GM18858 (cell line): ENCODE measurements around the gene SHISA8.

Source experiments
- ATAC-seq: cut with Tn5 transposase; IDR thresholded peaks from one replicate; pipeline ENCODE4 v1.9.1; 2021; ENCODE audit not compliant: unreplicated experiment

SHISA8 gene

DNA sequence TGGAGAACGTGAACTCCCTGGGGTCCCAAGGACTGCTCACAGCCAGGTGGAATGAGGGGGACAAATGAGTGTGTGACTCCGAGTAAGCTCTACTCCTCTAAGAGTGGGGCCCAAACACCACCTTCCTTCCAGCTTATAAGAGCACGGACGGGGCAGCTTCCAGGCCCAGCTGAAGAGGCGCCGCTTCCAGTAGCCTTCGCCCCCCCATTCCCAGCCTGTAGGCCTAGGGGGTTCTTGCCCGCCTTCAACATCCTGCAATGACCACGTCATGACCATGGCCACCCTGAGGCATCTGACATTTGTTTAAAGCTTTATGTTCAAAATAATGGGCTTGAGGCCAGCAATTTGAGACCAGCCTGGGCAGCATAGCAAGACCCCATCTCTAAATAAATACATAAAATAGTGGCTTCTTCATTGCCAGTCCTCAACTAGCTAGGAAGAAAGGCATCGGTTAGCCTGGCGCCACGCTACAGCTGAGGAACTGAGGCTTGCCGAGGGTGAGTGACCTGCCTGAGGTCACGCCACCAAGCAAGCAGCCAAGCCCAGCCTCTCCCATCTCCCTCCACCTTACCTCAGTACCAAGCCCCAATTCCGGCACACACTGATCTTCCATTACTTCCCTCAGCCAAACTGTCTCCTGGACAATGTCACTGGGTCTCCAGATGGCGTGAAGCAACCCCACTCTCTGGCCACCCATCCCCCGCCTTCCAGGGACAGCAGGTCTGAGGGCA lies 19.6 kb upstream of the SHISA8 start:
- no peak for ATAC-seq

DNA sequence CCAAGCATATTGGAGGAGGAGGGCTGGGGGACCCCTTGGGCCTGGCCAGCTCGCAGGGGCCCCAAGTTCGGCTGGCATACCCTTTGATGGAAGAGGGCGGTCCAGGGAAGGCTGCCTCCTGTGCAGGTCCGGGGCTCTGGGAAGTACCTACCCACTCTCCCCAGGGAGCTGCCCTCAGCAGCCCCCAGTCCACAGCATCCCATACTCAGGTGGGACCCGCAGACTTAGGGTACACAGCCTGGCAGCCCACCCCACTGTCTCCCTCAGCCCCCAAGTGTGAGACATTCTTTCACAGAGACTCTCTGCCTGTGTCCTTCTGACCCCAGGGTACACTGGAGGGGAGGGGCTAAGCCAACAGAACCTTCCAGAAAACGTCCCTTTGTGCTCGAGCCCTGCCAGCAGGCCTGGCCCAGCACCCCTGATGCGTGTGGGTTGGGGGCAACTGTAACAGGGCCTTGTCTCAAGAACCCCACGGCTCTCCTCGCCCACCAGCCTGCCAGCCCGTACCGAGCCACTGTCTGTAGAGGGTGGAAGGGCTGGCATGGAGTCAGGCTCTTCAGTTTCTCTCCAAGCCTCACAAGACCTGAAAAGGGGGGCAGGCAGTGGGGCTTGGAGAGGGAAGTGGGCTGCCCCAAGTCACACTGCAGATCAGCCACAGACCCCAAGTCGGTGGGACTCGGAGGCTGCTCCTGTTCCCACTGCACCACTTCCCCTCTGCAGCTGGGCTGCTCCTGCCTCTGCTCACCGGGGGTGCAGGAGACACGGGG lies 18.7 kb upstream of the SHISA8 start:
- no peak for ATAC-seq

DNA sequence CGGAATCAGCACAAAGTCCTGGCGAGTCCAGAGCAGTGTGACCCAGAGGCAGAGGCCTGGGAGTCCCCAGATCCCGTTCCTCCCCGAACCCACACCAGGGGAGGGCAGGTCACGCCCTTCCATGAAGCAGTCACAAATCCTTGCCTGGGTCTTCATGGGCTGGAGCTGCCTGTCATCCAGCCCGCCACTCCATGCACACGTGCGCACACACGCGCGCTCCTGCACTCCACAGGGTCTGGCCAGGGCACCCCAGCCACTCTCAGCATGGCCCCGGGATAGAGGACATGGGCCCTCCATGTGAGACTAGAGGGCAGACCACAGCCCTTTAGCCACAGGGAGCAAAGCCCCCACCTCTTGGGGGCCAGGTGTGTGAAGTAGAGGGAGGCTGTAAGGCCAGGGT lies 17.5 kb upstream of the SHISA8 start:
- no peak for ATAC-seq

DNA sequence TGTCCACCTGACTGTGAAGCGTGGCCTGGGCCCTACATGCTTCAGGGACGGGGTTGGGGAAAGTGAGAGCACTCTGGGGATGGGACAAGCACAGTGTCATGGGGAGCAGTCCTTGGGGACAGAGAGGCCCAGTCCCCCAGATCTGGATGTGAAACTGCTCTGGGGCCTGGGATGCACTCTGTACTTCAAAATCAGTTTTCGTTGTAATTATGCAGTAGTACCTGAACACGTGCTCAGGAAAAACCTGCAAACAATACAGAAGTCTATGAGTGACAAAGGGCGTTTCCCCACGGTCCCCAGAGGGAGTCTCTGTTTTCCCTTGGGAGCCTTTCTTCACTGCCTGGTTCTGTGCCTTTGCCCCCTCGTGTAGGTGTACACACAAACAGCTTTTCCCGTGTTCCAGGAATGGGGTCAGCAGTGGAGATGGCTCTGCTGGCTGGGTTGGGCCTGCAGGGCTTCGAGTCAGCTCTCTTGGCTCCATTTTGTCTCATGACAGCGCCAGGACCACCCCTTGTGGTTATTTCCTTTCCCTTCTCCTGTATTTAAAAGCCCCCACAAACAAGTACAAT lies 16.9 kb upstream of the SHISA8 start:
- no peak for ATAC-seq

DNA sequence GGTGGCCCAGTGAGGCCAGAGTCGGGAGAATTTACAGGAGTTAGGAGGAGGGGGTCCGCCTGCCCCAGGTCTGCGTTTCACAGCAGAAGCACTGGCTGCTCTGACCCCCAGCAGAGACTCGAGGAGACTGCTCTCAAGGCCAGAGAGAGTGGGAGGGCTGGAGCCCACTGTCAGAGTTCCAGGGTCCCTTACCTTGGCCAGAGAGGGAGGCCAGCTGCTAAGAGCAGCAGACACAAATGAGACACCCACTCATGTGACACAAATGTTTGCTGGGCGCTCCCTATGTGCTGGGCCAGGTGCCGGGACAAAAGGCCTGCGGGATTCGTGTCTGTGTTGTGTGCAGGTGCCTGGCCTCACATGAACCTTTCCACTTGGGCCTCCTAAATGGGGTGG lies 14.5 kb upstream of the SHISA8 start:
- no peak for ATAC-seq

DNA sequence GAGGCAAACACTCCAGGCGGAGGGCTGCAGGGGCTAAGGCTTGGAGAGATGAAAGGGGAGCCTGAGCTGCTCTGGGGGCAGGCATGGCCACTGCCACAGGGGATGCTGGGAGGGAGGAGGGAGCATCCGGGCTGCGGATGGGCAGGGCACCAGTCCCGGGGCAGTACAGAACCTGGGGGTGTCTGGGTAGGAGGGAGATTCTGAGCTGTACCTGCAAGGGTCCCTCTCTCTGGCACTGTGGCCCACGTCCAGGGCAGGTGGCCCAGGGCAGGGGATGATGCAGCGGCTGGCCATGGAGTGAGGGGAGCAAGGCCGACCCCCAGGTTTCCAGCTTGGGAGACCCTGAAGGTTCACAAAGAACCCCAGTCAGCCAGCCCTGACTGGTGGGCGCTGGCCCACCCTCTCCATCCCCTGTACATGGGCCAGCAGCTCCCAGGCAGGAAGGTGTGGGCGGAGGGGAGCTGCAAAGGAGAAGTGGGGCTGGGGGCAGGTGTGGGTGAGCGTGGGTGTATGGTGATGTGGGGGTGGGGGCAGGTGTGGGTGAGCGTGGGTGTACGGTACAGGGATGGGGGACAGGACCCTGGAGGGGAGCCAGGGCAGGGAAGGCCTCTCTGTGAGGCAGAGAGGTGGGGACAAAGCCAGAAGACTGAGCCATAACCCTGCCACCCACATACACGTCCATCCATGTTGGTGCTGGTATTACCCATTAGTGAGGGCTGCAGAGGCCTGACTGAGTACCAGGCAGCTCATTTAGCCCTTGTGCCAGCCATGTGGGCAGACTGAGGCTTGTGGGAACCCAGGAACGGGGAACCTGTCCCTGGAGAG lies 13.9 kb upstream of the SHISA8 start:
- ATAC-seq, result no peak

DNA sequence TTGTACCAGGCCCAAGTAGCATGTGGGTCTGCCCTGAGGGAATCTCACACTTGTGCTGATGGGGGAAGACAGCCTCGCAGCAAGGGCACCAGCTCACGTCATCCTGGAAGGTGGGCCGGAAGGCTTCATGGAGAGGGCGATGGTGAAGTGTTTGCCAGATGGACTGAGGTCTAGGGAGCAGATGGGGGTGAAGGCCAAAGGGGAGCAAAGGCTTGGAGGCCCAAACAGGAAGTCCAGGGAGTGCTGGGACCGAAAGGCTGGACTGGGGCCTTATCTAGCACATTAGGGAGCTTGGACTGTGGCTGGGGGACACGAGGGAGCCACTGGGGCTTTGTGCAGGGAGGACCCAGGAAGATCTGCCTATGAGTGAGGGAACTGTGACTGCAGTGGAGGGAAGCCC lies 12.9 kb upstream of the SHISA8 start:
- no peak for ATAC-seq

DNA sequence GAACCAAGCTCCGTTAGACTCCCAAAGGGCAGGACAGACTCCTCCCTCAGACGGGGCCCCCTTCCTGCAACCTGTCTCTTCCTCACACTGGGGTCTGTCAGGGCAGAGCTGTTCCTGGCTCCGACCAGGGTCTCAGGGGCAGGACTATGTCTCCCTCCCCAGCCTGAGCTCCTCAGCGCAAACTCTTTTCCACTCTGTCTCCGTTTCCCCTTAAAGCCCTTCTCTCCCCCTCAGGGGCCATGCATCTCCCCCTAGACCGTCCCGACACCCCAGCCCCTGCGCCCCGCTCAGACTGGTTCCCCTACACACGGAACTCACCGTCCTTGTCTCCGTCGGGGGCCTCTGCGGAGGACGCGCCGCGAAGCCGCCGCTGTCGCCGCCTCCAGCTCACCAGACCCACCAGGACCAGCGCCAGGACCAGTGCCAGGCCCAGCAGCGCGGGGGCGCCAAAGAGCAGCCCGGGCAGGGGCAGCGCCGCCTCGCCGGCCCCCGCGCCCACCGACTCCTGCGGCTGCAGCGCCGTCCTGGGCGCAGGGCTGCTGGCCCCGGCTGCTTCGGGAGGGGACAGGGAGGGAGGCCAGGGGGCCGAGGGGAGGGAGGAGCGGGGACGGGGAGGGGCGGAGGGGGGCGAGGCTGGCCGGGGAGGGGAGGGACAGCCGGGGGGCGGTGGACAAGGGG lies 11.0 kb upstream of the SHISA8 start:
- ATAC-seq, result no peak

DNA sequence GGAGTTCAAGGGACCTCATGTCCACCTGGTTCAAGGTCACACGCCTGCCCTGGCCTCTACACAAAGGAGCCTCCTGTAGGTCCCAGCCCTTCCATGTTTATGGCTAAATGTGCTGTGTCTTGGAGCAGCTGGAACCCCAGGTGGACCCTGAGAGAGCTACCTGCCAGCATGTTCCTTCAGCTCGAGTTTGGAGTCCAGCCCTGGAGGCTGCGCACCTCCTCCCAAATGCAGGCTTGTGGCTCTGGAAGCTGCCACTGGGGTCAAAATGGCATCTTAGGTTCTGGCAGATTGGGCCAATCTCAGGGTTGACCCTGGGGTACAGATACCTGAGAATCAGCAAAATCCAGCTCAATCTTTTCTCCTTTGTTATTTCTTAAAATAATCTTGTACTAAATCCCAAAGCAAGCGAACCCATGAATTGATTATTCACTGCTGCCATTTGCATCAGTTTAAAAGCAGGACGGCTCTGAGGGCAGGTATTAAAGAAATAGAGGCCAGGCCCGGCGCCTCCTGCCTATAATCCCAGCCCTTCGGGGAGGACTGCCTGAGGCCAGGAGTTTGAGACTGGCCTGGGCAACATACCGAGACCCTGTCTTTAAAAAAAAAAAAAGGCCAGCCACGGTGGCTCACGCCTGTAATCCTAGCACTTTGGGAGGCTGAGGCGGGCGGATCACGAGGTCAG lies 8.9 kb upstream of the SHISA8 start:
- no peak for ATAC-seq

DNA sequence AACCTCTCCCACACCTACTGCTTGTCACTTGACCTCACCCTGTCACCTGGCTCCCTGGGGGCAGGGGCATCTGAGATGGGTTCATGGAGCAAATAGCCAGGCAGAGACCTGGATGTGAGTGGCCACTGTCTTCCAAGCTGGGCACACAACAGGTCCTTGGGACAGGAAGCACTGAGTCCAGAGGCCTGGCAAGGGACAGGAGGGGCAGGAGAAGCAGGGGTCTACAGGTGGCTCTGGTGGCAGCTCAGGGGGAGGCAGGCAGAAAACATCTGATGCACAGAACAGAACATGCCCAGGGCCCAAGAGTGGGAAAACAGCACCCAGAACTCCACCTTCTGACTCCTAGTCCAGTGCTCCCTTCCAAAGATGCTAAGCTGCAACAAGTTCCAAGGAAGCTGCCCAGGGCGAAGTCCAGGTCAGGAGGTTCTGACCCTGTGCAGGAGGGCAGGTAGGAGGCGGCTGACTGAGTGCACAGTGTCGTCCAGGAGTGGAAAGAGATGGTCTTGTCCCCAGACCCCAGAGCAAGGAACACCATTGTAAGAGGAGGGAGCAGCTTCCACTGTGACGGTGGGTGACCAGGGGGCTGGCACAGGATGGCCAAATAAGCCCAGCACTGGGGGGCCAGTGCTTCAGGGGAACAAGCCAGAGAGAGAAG lies 8.2 kb upstream of the SHISA8 start:
- ATAC-seq, result no peak

DNA sequence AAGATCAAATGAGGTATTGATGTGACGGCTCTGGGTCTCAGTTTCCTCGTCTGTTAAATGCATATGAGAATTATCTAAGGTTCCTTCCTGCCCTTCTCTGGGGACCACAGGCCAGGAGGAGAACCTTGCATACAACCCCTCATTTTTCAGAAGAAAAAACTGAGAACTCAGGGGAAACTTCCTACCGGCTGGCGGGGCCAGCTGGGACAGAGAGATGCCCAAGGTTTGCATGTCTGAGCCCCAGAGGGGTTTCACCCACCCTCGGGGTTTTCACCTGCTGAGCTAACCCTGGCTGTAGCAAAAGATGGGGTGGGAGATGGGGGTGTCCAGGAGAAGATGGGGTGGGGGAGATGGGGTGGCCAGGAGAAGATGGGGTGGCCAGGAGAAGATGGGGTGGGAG lies 7.5 kb upstream of the SHISA8 start:
- no peak for ATAC-seq

DNA sequence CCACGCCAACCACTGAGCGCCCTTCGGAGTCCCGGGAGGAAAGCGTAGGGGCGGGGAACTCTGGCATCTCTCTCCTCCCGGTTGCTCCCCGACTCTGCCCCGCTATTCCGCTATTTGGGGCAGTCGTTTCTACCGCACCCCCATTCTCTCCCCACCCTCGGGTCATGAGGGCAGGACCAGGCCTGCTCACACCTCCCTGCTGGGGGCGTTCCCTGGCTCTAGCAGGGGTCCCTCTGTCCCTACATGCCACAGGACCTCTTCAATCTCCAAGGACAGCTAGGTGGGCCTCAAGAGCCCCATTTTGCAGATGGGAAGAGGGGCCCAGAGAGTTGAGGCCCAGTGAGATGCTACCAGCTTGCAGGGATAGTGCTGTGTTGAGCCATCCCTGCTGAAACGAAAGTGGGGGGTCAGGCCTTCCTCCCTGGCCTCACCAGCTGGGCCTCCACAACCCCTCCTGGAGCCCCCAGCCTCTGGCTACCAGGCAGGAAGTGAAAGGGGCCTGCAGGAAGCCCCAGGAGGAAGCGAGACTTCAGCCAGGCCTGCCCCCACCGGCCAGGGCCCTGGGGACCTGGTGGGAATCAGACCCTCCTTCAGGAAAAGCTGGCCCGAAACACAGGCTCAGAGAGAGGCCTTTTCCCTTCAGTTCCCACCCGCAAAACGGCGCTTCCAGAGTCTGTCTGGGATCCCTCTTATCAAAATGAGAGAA lies 5.5 kb upstream of the SHISA8 start:
- no peak for ATAC-seq

DNA sequence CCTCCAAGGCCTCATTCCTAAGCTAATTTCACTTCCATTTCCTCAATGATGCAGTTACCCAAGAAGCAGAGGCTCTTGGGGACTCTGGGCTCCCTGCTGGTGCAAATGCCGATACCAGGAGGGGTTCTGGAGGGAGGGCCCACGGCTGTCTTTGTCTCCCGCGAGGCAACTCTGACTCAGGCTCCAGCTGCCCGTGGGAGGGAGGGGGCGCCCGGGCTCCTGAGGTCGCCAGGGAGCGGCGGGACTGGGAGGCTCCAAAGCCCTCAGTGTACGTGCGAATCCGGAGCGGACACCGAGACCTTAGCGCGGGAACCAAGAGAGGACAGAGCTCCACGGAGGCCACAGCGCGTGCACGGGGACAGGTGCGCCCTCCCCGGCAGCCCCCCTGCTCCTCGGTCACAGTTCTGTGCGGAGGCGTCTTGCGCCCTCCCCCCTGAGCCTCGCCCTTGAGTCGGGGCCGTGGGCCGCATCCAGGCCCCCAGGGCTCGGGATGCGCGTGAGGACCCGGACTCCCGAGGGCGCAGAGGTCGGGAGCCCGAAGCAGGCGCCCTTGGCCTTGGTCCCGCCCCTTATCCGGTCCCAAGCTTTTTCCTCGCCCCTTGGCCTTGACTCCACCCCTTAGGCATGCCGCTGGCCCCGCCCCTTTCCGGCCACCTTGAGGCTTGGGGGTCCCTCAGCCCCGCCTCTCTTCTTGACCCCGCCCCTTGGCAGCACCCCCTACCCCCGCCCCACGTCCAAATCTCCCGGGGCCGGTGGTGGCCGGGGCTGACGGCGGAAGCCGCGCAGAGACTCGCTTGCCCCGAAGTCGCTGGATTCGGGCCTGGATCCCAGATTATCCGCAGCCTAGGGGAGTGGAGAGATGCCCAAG lies 4.7 kb upstream of the SHISA8 start:
- no peak for ATAC-seq

DNA sequence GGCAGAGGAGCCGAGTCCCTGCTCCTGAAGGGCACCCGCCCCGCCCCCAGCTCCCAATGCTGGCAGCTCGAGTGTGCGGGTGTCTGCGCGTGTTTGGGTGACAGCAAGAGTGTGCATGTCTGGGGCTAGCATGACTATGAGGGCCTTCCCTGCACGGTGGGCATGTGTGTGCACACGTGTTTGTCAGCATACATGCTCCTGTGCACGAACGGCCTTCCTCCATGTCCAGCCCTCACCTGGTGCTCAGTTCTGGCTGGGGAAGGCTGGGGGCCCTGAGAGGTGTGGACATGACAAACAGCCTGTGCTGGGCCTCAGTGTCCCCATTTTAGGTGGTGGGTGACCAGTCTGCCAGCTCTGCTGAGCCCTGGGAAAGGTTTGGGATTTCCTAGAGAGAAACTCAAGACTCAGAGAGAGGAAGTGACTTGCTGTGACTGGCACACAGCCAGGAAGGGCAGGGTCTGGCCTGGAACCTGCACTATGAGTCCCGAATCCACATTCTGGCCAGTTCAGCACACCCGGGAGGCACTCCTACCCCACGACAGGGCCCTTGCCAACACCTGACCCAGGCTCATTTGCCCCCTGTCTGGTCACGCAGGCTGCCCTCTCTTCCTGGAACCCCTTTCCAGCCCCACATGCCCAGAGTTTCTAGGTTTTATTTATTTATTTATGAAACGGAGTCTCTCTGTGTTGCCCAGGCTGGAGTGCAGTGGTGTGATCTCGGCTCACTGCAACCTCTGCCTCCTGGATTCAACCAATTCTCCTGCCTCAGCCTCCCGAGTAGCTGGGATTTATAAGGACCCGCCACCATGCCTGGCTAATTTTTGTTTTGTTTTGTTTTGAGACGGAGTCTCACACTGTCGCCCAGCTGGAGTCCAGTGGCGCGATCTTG lies 3.3 kb upstream of the SHISA8 start:
- no peak for ATAC-seq

DNA sequence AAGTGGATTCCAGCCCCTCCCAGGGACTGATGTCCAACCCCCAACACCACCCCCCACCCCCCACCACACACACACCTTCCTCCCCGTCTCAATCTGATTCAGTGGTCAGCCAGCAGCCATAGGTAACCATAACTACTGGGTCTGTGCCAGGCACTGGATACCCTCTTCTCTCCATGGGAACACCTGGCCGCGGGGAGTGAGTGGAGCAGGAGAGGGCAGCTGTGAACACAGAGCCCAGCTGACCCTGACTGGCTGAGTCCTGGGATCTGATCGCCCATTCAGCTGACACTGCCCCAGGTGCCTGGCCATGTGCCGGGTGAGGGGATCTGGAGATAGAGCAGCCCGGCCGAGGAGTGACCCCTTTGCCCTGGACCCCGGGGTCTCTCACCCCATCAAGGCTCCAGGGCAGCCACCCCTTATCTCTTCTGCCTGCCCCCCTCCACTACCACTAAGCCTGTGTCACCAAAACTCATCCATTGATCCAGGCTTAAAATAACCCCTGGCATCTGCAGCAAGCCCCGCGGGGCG lies 2.6 kb upstream of the SHISA8 start:
- no peak for ATAC-seq

DNA sequence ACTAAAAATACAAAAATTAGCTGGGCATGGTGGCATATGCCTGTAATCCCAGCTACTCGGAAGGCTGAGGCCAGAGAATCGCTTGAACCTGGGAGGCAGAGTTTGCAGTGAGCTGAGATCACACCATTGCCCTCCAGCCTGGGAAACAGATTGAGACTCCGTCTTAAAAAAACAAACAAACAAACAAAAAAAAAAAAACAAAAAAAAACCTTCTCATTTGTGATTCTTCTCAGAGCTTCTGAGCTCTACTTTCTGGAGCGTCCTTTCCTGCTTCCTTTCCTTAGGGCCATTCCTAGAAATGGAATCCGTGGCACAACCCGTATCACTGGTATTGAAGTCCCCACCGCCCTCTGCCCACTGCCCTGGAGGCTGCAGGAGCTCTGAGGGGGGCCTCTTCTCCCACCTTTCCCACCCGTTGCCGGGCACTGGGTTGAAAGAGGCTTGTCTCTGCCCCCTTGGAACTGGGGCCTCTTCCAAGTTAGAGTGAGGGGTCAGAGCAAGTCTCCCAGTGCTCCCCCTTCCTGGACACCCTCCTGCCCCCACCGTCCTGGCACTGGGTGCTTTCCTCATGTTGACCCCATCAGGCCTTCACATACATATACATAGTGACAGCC lies 2.0 kb upstream of the SHISA8 start:
- no peak for ATAC-seq
